H9 (cell line): Measurements from ENCODE around the gene CERS1. TPM values are rescaled to one million over a fixed set of nuclear protein-coding genes. Genes with fewer than 3 reads are reported as not detected.
A peak's percentile ranks its signal among the peaks of the same experiment; 100 is the strongest.

Source experiments
- DNase-seq: peaks from one replicate; pipeline ENCODE4 v3.0.0-alpha.2; 2017
- H2AFZ ChIP-seq: one replicate; pipeline ENCODE4 v1.6.1; 2013; ENCODE audit warnings: mild to moderate bottlenecking, low read length, control low read depth, moderate library complexity
- H2AK5ac ChIP-seq: 2 replicates; pipeline ENCODE4 v1.6.1; 2013; ENCODE audit warnings: low read length, control low read depth, mixed read lengths; ENCODE audit not compliant: insufficient read length
- H2BK120ac ChIP-seq: one replicate; pipeline ENCODE4 v1.6.1; 2013; ENCODE audit warnings: low read depth, mild to moderate bottlenecking, low read length, control low read depth, inconsistent platforms; ENCODE audit not compliant: poor library complexity, severe bottlenecking
- H2BK12ac ChIP-seq: 2 replicates; pipeline ENCODE4 v1.6.1; 2013; ENCODE audit warnings: low read length, control low read depth, mixed read lengths, low read depth; ENCODE audit not compliant: insufficient read length
- H2BK15ac ChIP-seq: 2 replicates; pipeline ENCODE4 v1.6.1; 2013; ENCODE audit warnings: low read depth, low read length, control low read depth
- H2BK20ac ChIP-seq: one replicate; pipeline ENCODE4 v1.6.1; 2013; ENCODE audit warnings: low read depth, mild to moderate bottlenecking, low read length, control low read depth, inconsistent platforms; ENCODE audit not compliant: poor library complexity, severe bottlenecking
- H2BK5ac ChIP-seq: 2 replicates; pipeline ENCODE4 v1.6.1; 2013; ENCODE audit warnings: low read length, control low read depth, mixed read lengths; ENCODE audit not compliant: insufficient read length
- H3K14ac ChIP-seq: 2 replicates; pipeline ENCODE4 v1.6.1; 2013; ENCODE audit warnings: low read length, control low read depth; ENCODE audit not compliant: insufficient read depth
- H3K18ac ChIP-seq: 2 replicates; pipeline ENCODE4 v1.6.1; 2013; ENCODE audit warnings: low read depth, mild to moderate bottlenecking, mixed read lengths, low read length, control low read depth; ENCODE audit not compliant: insufficient read length
- H3K23ac ChIP-seq: 2 replicates; pipeline ENCODE4 v1.6.1; 2013; ENCODE audit warnings: low read length, control low read depth, mixed read lengths, low read depth; ENCODE audit not compliant: insufficient read length
- H3K23me2 ChIP-seq: 2 replicates; pipeline ENCODE4 v1.6.1; 2013; ENCODE audit warnings: low read depth, mild to moderate bottlenecking, mixed read lengths, low read length, control low read depth; ENCODE audit not compliant: insufficient read length, poor library complexity, severe bottlenecking
- H3K27ac ChIP-seq: 2 replicates; pipeline ENCODE4 v1.5.1; 2013; ENCODE audit warnings: low read length, control low read depth, mixed read lengths, low read depth; ENCODE audit not compliant: insufficient read length
- H3K27me3 ChIP-seq: 2 replicates; pipeline ENCODE4 v1.6.1; 2013; ENCODE audit warnings: low read length, control low read depth, inconsistent platforms; ENCODE audit not compliant: insufficient read depth
- H3K4ac ChIP-seq: 2 replicates; pipeline ENCODE4 v1.6.1; 2013; ENCODE audit warnings: low read depth, mild to moderate bottlenecking, control low read depth, inconsistent platforms, low read length, moderate library complexity
- H3K4me1 ChIP-seq: 2 replicates; pipeline ENCODE4 v1.6.1; 2013; ENCODE audit warnings: low read length, control low read depth, inconsistent platforms; ENCODE audit not compliant: insufficient read depth
- H3K4me2 ChIP-seq: 2 replicates; pipeline ENCODE4 v1.6.1; 2013; ENCODE audit warnings: low read length, control low read depth, mixed read lengths; ENCODE audit not compliant: insufficient read length, insufficient read depth
- H3K56ac ChIP-seq: 2 replicates; pipeline ENCODE4 v1.6.1; 2013; ENCODE audit warnings: low read depth, mild to moderate bottlenecking, mixed read lengths, low read length, control low read depth; ENCODE audit not compliant: insufficient read length
- H3K79me1 ChIP-seq: 2 replicates; pipeline ENCODE4 v1.6.1; 2013; ENCODE audit warnings: low read depth, mild to moderate bottlenecking, moderate library complexity, low read length, control low read depth, inconsistent platforms; ENCODE audit not compliant: insufficient read depth, poor library complexity, severe bottlenecking
- H3K79me2 ChIP-seq: 2 replicates; pipeline ENCODE4 v1.6.1; 2013; ENCODE audit warnings: low read length, control low read depth, inconsistent platforms; ENCODE audit not compliant: insufficient read depth
- H3K9ac ChIP-seq: 2 replicates; pipeline ENCODE4 v1.6.1; 2013; ENCODE audit warnings: low read length, control low read depth, mixed read lengths; ENCODE audit not compliant: insufficient read length; ENCODE audit errors: extremely low read depth
- H3K9me3 ChIP-seq: one replicate; pipeline ENCODE4 v1.6.1; 2013; ENCODE audit warnings: low read depth, low read length, inconsistent platforms; ENCODE audit not compliant: control insufficient read depth
- H3T11ph ChIP-seq: one replicate; pipeline ENCODE4 v1.6.1; 2013; ENCODE audit warnings: mild to moderate bottlenecking, low read length, control low read depth, inconsistent platforms
- H4K20me1 ChIP-seq: one replicate; pipeline ENCODE4 v1.6.1; 2013; ENCODE audit not compliant: control insufficient read depth, insufficient read length, insufficient read depth
- H4K5ac ChIP-seq: 2 replicates; pipeline ENCODE4 v1.6.1; 2013; ENCODE audit warnings: low read depth, mild to moderate bottlenecking, mixed read lengths, low read length, control low read depth; ENCODE audit not compliant: insufficient read length
- H4K8ac ChIP-seq: replicated peaks from 2 replicates; pipeline ENCODE4 v1.6.1; 2013; ENCODE audit warnings: low read length, control low read depth, mixed read lengths, low read depth; ENCODE audit not compliant: insufficient read length
- H4K91ac ChIP-seq: 2 replicates; pipeline ENCODE4 v1.6.1; 2013; ENCODE audit warnings: low read depth, mild to moderate bottlenecking, moderate library complexity, mixed read lengths, low read length, control low read depth; ENCODE audit not compliant: insufficient read length
- H3K27ac Mint-ChIP-seq, 3 experiments: 2 replicates in 2 of 3; 3 replicates in 1 of 3; pipeline ENCODE4 v1.8.0; 2020 to 2021; ENCODE audit warnings: mixed read lengths in 3 of 3, mild to moderate bottlenecking in 1 of 3, moderate library complexity in 1 of 3
- H3K27me3 Mint-ChIP-seq: 2 replicates; pipeline ENCODE4 v1.8.0; 2021; ENCODE audit warnings: low read depth, mild to moderate bottlenecking, moderate library complexity, mixed read lengths
- H3K36me3 Mint-ChIP-seq, 3 experiments: 2 replicates in 2 of 3; 3 replicates in 1 of 3; pipeline ENCODE4 v1.8.0; 2020 to 2021; ENCODE audit warnings: low read depth in 3 of 3, mixed read lengths in 3 of 3; ENCODE audit not compliant: insufficient read depth in 1 of 3
- H3K4me1 Mint-ChIP-seq, 2 experiments: 2 replicates each; pipeline ENCODE4 v1.8.0; 2020; ENCODE audit warnings: mixed read lengths in 2 of 2
- H3K4me3 Mint-ChIP-seq, 2 experiments: 2 replicates in 1 of 2; 3 replicates in 1 of 2; pipeline ENCODE4 v1.8.0; 2020 to 2021; ENCODE audit warnings: mild to moderate bottlenecking in 2 of 2, mixed read lengths in 2 of 2, moderate library complexity in 1 of 2
- H3K9me3 Mint-ChIP-seq, 2 experiments: 2 replicates in 1 of 2; 3 replicates in 1 of 2; pipeline ENCODE4 v1.8.0; 2020; ENCODE audit warnings: mild to moderate bottlenecking in 2 of 2, mixed read lengths in 2 of 2, moderate library complexity in 1 of 2
- CTCF ChIP-seq: fragments of 200-600 bp; sonication (generic); conservative IDR thresholded peaks from 3 replicates; pipeline ENCODE4 v1.8.0; 2021; ENCODE audit warnings: antibody characterized with exemption, mild to moderate bottlenecking
- WGBS: extraction: QIAGEN DNeasy Blood & Tissue Kit; methylation state at CpG from one replicate; pipeline ENCODE4 v1.1.7; 2013; ENCODE audit warnings: missing lambda C conversion rate, low lambda C conversion rate, mixed read lengths; ENCODE audit not compliant: insufficient read length; ENCODE audit errors: extremely low coverage; 5-methylcytosine and 5-hydroxymethylcytosine counted together
- total RNA-seq: library from RNA; stranded (reverse); gene quantifications from 2 replicates; pipeline ENCODE4 v1.2.1, GENCODE V29; 2021

The CERS1 gene
- total RNA-seq, 1 experiment from 2014 or later: 19.3 TPM

DNA sequence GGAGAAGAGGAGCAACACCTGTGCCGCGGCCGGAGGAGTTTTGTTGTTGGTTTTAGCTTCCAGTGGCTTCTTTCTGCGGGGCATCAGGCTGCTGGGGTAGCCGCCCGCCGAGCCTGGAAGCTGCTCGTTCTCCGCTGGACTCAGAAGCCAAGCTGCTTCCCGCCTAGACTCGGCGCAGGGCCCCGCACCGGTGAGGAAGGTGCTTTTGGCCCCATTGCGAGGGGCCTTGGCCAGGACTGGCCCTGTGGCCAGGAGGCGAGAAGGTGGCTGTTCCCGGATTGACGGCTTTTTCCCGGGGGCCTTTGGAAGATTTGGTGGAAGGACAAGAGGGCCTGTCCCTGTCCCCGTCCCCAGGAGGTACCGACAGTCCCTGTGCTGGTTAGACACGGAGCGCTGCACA, 28.8 kb downstream of the CERS1 start:
- no peaks in the 10 kb centered on the region for H3K27me3 Mint-ChIP-seq
- no peaks in the 10 kb centered on the region for H3K9me3 ChIP-seq
- H4K20me1 ChIP-seq: no peaks in the 10 kb centered on the region
- no peak overlapping the region for H3K4me2 ChIP-seq
- no peak overlapping the region for H2BK5ac ChIP-seq
- no peak overlapping the region for H3T11ph ChIP-seq
- no peak overlapping the region for H3K23ac ChIP-seq
- H3K56ac ChIP-seq: no peak overlapping the region
- H3K4me1 Mint-ChIP-seq: peaks cover 0 to 13% of the 10 kb centered on the region in 2 experiments; a peak in 2 of 4 replicates
- no peak overlapping the region for H2AK5ac ChIP-seq
- no peak for DNase-seq
- H3K4me3 Mint-ChIP-seq: no peak overlapping the region
- H2BK12ac ChIP-seq: no peak overlapping the region
- H3K18ac ChIP-seq: no peak overlapping the region
- H3K9me3 Mint-ChIP-seq: no peaks in the 10 kb centered on the region
- no peak overlapping the region for H4K91ac ChIP-seq
- H3K9ac ChIP-seq: no peak overlapping the region
- H3K27me3 ChIP-seq: no peaks in the 10 kb centered on the region
- H4K5ac ChIP-seq: no peak overlapping the region
- no peak for TF ChIP-seq CTCF
- no peak overlapping the region for H3K27ac ChIP-seq
- H2BK120ac ChIP-seq: no peak overlapping the region
- no CpG with 5 or more reads among the region's 23 CpGs for WGBS
- no peak overlapping the region for H2AFZ ChIP-seq
- no peak overlapping the region for H4K8ac ChIP-seq
- no peaks in the 10 kb centered on the region for H3K79me2 ChIP-seq
- no peaks in the 10 kb centered on the region for H3K79me1 ChIP-seq
- H3K36me3 Mint-ChIP-seq: peaks cover 13 to 53% (median 44%) of the 10 kb centered on the region in 3 experiments
- H3K4me1 ChIP-seq: no peaks in the 10 kb centered on the region
- H3K23me2 ChIP-seq: no peaks in the 10 kb centered on the region
- H3K14ac ChIP-seq: no peak overlapping the region
- H3K4ac ChIP-seq: no peak overlapping the region
- peak overlapping the region in 2 of 3 experiments; percentile 32 to 39; a peak in 2 of 7 replicates for H3K27ac Mint-ChIP-seq
- no peak overlapping the region for H2BK15ac ChIP-seq
- H2BK20ac ChIP-seq: no peak overlapping the region
